ENCODE results near the gene ENOX2.

DNA sequence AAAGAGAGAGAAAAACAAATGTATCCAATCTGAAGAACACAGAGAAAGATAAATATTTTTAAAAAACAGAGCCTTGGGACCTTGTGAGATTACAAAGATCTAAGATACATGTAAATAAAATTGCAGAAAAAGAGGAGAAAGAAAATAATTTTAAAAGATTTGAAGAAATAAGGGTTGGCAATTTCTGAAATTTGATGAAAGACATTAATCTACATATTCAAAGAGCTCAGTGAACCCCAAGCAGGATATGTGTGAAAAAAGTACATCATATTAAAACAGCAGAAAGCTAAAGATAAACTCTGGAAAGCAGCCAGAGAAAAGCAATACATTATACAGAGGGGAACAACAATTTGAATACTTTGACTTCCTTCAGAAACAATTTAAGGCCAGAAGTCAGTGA lies 244.7 kb downstream of the ENOX2 start:
- TF ChIP-seq, protein P1, sequence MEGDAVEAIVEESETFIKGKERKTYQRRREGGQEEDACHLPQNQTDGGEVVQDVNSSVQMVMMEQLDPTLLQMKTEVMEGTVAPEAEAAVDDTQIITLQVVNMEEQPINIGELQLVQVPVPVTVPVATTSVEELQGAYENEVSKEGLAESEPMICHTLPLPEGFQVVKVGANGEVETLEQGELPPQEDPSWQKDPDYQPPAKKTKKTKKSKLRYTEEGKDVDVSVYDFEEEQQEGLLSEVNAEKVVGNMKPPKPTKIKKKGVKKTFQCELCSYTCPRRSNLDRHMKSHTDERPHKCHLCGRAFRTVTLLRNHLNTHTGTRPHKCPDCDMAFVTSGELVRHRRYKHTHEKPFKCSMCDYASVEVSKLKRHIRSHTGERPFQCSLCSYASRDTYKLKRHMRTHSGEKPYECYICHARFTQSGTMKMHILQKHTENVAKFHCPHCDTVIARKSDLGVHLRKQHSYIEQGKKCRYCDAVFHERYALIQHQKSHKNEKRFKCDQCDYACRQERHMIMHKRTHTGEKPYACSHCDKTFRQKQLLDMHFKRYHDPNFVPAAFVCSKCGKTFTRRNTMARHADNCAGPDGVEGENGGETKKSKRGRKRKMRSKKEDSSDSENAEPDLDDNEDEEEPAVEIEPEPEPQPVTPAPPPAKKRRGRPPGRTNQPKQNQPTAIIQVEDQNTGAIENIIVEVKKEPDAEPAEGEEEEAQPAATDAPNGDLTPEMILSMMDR (IDR thresholded peaks at IDR 0.05; ENCODE audit: poor library complexity, severe bottlenecking), result no peak
- TF ChIP-seq TAF1 (IDR thresholded peaks at IDR 0.05; ENCODE audit: low read depth), result no peak
- no peak for TF ChIP-seq EZH2 (IDR thresholded peaks at IDR 0.05; ENCODE audit: borderline replicate concordance, insufficient read depth, low read length, poor library complexity, severe bottlenecking)
- TF ChIP-seq RAD21 (conservative IDR thresholded peaks at IDR 0.05), result no peak

Data from neural cell (in vitro differentiated cells).